HTERT RPE-1 (cell line): ENCODE measurements around the gene MFSD2B.

Source experiments
- in situ Hi-C: fragments of 300-500 bp; cut with MboI; formaldehyde crosslinking; loops from 4 replicates; pipeline ENCODE4 v1.14.3; 2020; ENCODE audit warnings: low sequenced_read_pairs

The MFSD2B gene

DNA sequence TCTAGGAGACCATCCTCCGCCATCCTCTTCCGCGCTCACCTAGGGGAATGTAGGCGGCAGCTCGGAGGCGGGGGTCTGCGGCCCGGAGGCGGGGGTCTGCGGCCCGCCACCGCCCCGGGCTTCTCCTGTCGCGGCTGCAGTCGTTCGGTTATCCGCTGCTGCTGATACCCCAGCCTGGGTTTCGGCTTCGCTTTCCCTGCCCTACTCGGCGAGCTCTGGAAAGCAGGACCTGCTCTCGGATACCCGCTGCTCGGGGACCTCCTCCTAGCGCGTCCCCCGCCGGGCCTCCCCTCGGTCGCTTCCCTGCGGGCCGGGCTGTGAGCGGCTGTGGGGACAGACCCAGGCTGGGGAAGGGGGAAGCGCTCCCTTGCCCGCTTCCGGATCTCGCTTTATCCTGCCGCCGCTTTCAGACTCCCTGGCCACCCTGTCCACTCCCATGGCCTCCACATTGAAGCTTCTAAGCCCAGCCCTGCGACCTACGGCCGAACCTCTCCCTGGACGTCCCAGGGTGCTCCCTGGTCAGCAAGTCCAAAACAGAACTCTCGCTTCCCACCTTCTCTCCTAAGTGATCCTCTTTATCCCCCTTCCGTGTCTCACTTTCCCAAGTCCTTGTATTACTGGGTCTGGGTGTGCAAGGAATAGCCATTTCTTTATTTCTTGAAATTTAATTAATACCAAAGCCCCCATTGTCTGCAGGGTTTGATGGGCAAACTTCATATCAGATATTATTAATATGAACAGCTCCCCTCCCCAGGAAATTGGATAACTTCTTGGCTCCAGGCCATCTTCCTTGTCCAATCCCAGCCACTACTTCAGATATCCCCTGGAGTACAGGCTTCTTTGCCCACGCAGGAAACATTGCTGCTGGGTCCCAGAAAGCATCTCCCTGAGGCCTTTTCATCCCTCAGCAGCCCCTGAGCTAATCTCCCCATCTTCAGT, 40.4 kb downstream of the MFSD2B start:
- in situ Hi-C loops: no loop called here

DNA sequence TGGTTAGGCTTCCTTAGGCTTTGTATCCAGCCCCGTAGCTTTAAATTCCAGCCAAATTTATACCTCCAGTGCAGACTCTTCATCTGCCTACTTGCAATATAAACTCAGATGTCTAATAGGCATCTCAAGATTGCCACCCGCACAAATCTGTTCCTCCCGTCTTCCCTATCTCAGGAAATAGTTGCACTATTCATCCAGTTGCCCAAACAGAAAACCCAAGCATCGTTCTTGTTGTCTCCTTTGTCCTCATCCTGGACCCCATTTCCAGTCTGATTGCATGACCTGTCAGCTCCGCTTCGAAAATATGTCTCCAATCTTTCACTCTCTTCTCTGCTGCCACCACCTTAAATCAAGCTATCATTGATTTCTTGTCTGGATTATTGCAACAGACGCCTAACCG, 41.9 kb downstream of the MFSD2B start:
- in situ Hi-C loops: no loop called here

DNA sequence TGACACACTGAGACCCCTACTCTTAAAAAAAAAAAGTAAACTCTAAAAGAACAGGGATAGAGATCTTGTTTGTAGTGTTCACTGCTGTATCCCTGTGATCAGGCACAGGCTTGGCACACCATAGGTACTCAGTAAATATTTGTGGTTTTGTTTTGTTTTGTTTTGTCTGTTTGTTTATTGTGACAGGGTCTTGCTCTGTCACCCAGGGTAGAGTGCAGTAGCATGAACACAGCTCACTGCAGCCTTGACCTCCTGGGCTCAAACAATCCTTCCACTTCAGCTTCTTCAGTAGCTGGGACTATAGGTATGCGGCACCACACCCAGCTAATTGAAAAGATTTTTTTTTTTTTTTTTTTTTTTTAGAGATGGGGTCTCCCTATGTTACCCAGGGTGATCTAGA, 43.1 kb downstream of the MFSD2B start:
- in situ Hi-C loops: no loop called here

DNA sequence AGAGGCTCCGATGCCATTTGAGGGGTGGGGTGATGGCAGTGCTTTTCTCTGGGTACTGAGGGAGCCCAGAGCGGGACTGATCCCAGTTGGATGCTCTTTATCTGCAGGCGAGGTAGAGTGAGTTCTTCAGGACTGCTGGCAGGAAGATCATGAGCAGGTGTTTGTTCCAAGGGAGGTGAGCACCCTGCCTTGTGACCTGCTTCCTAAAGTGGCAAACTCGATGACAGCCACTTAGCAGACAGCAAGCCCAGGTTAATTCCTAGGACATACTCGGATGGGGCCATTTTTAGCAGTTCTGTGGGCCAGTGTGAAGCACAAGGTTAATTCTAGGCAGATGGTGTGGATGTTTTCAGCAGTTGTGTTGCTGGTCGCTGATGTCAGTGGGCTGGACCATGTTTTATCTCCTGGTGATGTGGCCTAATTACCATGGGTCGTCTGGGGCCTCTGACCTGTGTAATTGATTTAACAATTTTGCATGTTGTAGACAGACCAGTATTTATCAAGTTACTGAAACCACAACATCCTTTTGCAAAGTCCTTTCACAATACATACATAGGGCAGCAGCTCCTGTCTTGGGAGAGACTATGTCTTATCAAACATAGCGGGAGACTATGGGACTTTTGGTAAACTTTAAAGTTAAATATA, 44.6 kb downstream of the MFSD2B start:
- in situ Hi-C loops: no loop called here

DNA sequence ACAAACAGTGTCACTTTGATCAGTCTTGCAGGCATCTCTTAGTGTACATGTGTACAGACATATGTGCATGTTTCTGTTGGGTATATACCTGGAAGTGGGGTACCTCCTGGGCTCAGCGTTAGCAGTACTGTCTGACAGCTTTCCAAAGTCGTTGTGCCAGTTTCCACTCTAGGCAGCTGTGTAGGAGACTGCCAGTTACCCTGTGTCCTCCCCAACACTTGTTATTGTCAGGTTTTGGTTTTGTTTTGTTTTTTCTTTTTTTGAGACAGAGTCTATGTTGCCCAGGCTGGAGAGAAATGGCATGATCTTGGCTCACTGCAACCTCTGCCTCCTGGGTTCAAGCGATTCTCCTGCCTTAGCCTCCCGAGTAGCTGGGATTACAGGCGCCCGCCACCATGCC, 45.9 kb downstream of the MFSD2B start:
- in situ Hi-C loops: no loop called here

DNA sequence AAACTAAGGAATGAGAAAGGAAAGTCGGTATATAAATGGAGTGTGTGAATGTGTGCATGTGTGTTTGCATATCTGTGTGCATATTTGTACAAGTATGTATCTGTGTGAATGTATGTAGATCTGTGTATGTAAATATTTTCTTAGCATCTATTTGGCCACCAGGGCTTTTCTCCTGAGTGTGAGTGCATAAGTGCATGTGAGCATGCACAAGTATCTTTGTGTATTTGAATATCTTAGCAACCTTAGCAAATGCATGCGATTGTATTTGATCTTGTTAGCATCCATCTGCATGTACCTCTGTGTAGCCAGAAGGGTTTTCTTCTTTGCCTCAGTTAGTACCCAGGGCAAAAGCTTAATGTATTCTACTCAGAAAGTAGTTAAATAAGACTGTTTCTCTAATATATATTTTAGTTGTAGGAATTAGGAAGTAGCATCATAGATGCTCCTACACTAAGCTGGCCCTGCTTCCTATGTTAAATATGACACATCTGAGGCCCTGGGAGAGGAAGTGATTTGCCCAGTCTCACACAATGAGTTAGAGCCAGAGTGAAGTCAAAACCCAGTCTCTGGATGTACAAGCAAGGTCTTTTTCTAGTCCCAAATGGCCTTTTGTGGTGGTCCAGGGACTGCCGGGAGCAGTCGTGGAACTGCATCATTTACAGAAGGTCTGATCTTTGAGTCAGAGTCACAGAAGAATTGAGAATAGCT, 48.8 kb downstream of the MFSD2B start:
- in situ Hi-C loops: no loop called here

DNA sequence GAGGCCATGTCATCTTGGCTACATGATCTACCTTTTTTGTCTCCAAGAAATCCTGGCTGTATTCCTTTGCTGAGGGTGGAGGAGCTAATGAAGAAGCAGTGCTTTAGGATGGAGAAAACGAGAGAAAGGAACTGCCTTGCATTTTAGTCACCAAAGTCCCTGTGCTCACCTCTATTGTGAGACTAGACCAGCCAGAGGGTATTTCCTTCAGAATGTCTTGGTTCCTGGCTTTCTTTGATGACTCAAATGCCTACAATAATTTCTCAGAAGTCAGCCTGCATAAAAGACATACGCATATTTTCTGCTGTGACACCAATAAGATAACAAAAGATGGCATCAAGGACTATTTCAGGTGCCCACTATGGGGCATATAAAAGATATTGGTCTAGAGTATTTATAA, 55.5 kb downstream of the MFSD2B start:
- in situ Hi-C loops: no loop called here

DNA sequence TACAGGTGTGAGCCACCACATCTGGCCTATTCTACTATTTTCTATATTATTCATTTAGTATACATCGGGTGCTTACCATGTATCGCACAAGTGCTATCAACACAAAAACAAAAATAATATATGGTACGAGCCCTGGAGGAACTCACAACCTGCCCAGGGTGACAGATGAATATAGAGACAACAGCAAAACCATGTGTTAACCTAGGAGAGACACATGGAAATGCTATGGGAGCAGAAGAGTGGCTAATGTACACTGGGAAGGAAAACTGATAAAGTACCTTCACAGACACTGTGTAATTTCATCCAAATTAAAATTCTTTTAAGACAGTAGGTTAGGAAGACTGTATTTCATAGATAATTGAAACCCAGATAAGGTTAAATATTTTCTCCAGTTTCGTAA, 62.4 kb downstream of the MFSD2B start:
- in situ Hi-C loops: no loop called here

DNA sequence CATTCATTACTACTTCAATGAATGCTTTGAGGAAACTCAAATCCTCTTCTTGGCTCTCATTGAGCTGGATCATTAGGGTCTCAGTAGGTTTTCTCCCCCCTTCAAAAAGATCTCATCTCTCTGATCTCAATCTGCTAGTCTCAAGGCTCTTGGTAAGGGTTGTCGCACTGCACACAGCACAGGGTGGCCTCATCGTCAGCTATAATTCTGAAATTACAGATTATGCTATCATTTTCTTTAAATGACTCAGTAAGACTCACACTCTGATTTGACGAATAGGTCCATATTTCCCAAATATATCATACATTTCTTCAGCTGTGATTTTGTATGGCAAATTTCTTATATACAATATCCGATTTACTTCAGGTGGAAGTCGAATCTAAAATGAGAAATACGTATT, 63.9 kb downstream of the MFSD2B start:
- in situ Hi-C loops: no loop called here

DNA sequence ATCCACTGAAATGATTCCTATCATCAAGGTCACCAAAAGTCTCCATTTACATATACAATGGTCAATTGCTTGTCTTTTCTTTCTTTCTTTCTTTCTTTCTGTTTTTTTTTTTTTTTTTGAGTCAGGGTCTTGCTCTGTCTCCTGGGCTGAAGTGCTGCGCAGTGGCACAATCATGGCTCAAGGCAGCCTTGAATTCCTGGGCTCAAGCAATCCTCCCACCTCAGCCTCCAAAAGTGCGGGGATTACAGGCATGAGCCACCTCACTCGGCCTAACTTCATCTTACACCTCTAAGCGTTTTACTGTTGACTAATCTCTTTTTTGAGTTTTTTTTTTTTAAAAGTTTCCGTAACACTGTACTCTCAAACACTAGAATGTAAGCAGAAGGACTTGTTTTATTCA, 65.4 kb downstream of the MFSD2B start:
- in situ Hi-C loops: no loop called here
